Fibroblast of lung (primary cell): ENCODE results near the gene USP36.

Experiments used
- EZH2 ChIP-seq: IDR thresholded peaks from 2 replicates; pipeline ENCODE4 v1.5.1; 2012; ENCODE audit warnings: low read length, control low read depth, mild to moderate bottlenecking; ENCODE audit errors: missing control alignments
- TF ChIP-seq, protein P1 (sequence below), 2 donors: IDR thresholded peaks in 1 of 2; conservative IDR thresholded peaks in 1 of 2; 1 replicate in 1 of 2; 2 replicates in 1 of 2; pipeline ENCODE4 v1.5.1; 2011 to 2012; ENCODE audit warnings: low read length in 2 of 2, control low read depth in 1 of 2, inconsistent platforms in 1 of 2, low read depth in 1 of 2, mild to moderate bottlenecking in 1 of 2

DNA sequence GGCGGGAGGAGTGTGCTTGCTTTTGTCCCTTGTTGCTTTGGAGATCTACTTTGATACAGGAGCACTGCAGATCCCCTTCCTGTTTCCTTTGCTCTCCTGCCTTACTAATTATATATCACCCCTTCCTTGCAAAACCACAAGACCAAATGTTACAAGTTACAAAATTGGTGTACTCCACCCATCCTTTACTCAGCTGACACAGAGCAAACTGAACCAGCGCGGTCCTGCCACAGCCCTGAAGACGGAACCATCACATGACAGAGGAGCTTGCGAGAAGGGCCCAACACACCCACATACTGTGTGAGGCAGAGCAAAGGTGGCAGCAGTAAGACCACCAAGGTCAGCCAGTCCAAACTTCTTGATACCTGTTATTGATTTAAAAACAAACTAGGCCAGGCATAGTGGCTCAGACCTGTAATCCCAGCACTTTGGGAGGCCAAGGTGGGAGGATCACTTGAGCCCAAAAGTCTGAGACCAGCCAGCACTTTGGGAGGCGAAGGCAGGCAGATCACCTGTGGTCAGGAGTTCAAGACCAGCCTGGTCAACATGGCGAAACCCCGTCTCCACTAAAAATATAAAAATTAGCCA is 91.8 kb downstream of the USP36 start:
- TF ChIP-seq, protein P1, sequence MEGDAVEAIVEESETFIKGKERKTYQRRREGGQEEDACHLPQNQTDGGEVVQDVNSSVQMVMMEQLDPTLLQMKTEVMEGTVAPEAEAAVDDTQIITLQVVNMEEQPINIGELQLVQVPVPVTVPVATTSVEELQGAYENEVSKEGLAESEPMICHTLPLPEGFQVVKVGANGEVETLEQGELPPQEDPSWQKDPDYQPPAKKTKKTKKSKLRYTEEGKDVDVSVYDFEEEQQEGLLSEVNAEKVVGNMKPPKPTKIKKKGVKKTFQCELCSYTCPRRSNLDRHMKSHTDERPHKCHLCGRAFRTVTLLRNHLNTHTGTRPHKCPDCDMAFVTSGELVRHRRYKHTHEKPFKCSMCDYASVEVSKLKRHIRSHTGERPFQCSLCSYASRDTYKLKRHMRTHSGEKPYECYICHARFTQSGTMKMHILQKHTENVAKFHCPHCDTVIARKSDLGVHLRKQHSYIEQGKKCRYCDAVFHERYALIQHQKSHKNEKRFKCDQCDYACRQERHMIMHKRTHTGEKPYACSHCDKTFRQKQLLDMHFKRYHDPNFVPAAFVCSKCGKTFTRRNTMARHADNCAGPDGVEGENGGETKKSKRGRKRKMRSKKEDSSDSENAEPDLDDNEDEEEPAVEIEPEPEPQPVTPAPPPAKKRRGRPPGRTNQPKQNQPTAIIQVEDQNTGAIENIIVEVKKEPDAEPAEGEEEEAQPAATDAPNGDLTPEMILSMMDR (conservative IDR thresholded peaks at IDR 0.05 in 1 of 2, IDR thresholded peaks at IDR 0.05 in 1 of 2; ENCODE audit: low read depth in 1 of 2, low read length in 2 of 2) = no peak
- TF ChIP-seq EZH2 = no peak
